ENCODE measurements around the gene RIOK1. TPM values are rescaled to one million over a fixed set of nuclear protein-coding genes. Genes with fewer than 3 reads are reported as not detected.
"Not testable (repeated sequence)": the region's sequence is repeated elsewhere in the genome, so short reads cannot be mapped to it uniquely, and the experiment has no call there.

The RIOK1 gene
- total RNA-seq, 4 donors from 2014 or later = 9.8 to 66.5 (median 23.9) TPM

DNA sequence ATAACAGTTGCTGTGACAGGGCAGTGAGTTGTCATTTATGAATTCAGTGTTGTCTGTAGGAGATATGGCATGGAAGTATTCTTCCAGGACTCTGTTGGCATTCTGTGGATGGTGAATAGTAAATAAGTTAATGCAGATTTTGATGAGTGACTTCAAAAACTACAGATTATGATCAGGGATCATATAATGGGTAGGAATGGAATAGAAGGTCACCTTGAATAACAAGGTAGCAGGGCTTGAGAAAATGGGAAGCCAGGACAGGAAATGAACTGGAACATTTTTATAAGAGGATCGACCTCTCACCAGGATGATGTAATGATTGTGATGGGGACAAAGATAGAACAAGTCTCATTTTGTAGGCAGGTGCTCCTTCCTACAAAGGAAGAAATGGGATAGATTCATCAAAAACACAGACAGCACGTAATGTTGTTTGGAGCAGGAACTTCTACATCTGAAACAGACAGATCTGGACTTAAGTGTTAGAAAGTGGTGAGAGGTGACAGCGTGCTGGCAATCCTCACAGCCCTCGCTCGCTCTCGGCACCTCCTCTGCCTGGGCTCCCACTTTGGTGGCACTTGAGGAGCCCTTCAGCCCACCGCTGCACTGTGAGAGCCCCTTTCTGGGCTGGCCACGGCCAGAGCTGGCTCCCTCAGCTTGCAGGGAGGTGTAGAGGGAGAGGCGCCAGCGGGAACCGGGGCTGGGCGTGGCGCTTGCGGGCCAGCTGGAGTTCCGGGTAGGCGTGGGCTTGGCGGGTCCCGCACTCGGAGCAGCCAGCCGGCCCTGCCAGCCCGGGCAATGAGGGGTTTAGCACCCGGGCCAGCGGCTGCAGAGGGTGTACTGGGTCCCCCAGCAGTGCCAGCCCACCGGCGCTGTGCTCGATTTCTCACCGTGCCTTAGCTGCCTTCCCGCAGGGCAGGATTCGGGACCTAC lies 45.8 kb upstream of the RIOK1 start:
- TF ChIP-seq POLR2A (IDR thresholded peaks at IDR 0.05) (no peak), POLR2AphosphoS5 (IDR thresholded peaks at IDR 0.05) (no peak), EP300 (IDR thresholded peaks at IDR 0.05; ENCODE audit: low read depth) (no peak)
- TF ChIP-seq, protein P1, sequence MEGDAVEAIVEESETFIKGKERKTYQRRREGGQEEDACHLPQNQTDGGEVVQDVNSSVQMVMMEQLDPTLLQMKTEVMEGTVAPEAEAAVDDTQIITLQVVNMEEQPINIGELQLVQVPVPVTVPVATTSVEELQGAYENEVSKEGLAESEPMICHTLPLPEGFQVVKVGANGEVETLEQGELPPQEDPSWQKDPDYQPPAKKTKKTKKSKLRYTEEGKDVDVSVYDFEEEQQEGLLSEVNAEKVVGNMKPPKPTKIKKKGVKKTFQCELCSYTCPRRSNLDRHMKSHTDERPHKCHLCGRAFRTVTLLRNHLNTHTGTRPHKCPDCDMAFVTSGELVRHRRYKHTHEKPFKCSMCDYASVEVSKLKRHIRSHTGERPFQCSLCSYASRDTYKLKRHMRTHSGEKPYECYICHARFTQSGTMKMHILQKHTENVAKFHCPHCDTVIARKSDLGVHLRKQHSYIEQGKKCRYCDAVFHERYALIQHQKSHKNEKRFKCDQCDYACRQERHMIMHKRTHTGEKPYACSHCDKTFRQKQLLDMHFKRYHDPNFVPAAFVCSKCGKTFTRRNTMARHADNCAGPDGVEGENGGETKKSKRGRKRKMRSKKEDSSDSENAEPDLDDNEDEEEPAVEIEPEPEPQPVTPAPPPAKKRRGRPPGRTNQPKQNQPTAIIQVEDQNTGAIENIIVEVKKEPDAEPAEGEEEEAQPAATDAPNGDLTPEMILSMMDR (IDR thresholded peaks at IDR 0.05) = no peak
- 75 to 88% methylated on average over 1 to 27 of the region's 29 CpGs for WGBS, 2 donors (ENCODE audit: low coverage in 1 of 2)
- H3K36me3 ChIP-seq = no peaks in the 10 kb centered on the region
- no peak for DNase-seq
- H3K4me1 ChIP-seq = no peaks in the 10 kb centered on the region
- no peak overlapping the region for H3K27ac ChIP-seq
- H3K27me3 ChIP-seq = no peaks in the 10 kb centered on the region
- H3K9me3 ChIP-seq = no peaks in the 10 kb centered on the region
- intact Hi-C loops (cut with DNase I; ENCODE audit: low total_unique reads) (no loop called here), in situ Hi-C loops (cut with MboI; ENCODE audit: low pct_ligation_motif_present in 1 of 4, low pct_unique_long_range_greater_than_20kb in 1 of 4, low sequenced_read_pairs in 3 of 4) (no loop called here)
- H3K4me3 ChIP-seq = no peak overlapping the region

DNA sequence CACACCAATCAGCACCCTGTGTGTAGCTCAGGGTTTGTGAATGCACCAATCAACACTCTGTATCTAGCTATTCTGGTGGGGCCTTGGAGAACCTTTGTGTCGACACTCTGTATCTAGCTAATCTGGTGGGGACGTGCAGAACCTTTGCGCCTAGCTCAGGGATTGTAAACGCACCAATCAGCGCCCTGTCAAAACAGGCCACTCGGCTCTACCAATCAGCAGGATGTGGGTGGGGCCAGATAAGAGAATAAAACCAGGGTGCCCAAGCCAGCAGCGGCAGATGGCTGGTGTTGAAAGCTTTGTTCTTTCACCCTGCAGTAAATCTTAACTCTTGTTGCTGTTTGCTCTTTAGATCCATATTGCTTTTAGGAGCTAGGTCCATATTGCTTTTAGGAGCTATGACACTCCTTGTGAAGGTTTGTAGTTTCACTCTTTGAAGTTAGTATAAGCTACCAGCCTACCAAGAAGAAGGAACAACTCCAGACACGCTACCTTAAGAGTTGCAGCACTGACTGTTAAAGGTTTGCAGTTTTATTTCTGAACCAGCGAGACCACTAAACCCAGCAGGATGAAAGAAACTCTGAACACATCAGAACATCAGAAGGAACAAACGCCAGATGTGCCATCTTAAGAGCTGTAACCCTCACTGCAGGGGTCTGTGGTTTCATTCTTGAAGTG lies 44.7 kb upstream of the RIOK1 start:
- H3K36me3 ChIP-seq; H3K9me3 ChIP-seq; DNase-seq; H3K4me3 ChIP-seq; H3K4me1 ChIP-seq; H3K27me3 ChIP-seq; H3K27ac ChIP-seq; in situ Hi-C loops (cut with MboI; ENCODE audit: low pct_ligation_motif_present in 1 of 4, low pct_unique_long_range_greater_than_20kb in 1 of 4, low sequenced_read_pairs in 3 of 4); intact Hi-C loops (cut with DNase I; ENCODE audit: low total_unique reads): not testable (repeated sequence)
- 80% methylated on average over 1 to 10 of the region's 10 CpGs for WGBS, 2 donors (ENCODE audit: low coverage in 1 of 2)

DNA sequence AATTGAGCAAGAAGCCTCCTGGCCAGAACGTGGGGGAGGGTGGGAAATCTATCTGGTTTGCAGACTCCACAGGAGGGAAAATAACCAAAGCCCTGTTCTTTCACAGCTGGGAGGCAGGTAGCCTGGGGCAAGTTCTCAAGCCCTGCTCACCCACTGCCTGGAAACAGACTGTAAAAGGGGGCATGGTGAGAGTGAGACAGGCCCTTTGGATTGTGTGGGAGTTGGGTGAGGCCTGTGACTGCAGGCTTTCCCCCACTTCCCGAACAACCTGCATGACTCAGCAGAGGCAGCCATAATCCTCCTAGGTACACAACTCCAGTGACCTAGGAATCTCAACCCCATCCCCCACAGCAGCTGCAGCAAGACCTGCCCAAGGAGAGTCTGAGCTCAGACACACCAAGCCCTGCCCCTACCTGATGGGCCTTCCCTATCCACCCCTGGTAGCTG lies 42.0 kb upstream of the RIOK1 start:
- peak; percentile 70 for DNase-seq
- H3K36me3 ChIP-seq; in situ Hi-C loops (cut with MboI; ENCODE audit: low pct_ligation_motif_present in 1 of 4, low pct_unique_long_range_greater_than_20kb in 1 of 4, low sequenced_read_pairs in 3 of 4); H3K27me3 ChIP-seq; H3K4me1 ChIP-seq; H3K4me3 ChIP-seq; H3K9me3 ChIP-seq; intact Hi-C loops (cut with DNase I; ENCODE audit: low total_unique reads): not testable (repeated sequence)
- peak overlapping the region in 1 of 4 donors; percentile 8 for H3K27ac ChIP-seq
- 39% methylated on average over 2 of the region's 2 CpGs; no CpG with 5 or more reads in 1 of the 2 donors for WGBS, 2 donors (ENCODE audit: low coverage in 1 of 2)

DNA sequence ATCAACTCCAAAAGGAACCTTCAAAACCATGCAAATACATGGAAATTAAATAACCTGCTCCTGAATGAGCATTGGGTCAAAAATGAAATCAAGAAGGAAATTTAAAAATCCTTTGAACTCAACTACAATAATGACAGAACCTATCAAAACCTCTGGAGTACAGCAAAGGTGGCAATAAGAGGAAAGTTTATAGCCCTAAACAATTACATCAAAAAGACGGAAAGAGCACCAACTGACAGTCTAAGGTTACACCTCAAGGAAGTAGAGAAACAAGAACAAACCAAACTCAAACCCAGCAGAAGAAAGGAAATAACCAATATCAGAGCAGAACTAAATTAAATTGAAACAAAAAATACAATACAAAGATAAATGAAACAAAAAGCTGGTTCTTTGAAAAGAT lies 39.0 kb upstream of the RIOK1 start:
- H3K9me3 ChIP-seq; in situ Hi-C loops (cut with MboI; ENCODE audit: low pct_ligation_motif_present in 1 of 4, low pct_unique_long_range_greater_than_20kb in 1 of 4, low sequenced_read_pairs in 3 of 4); H3K27me3 ChIP-seq; intact Hi-C loops (cut with DNase I; ENCODE audit: low total_unique reads); H3K4me1 ChIP-seq; H3K36me3 ChIP-seq; H3K4me3 ChIP-seq; DNase-seq: not testable (repeated sequence)
- peak overlapping the region in 3 of 4 donors; percentile 6 to 26 (median 24) for H3K27ac ChIP-seq
- 25 to 54% methylated on average over 1 of the region's 1 CpG for WGBS, 2 donors (ENCODE audit: low coverage in 1 of 2)

DNA sequence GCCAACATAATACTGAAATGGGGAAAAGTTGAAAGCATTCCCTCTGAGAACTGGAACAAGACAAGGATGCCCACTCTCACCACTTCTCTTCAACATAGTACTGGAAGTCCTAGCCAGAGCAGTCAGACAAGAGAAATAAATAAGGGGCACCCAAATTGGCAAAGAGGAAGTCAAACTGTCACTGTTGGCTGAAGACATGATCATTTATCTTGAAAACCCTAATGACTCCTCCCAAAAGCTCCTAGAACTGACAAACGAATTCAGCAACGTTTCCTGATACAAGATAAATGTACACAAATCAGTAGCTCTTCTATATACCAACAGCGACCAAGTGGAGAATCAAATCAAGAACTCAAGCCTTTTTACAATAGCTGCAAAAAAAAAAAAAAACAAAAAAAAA lies 37.7 kb upstream of the RIOK1 start:
- H3K9me3 ChIP-seq; H3K27me3 ChIP-seq; in situ Hi-C loops (cut with MboI; ENCODE audit: low pct_ligation_motif_present in 1 of 4, low pct_unique_long_range_greater_than_20kb in 1 of 4, low sequenced_read_pairs in 3 of 4); H3K4me1 ChIP-seq; intact Hi-C loops (cut with DNase I; ENCODE audit: low total_unique reads); H3K27ac ChIP-seq; H3K4me3 ChIP-seq; H3K36me3 ChIP-seq; DNase-seq: not testable (repeated sequence)
- WGBS, 2 donors (ENCODE audit: low coverage in 1 of 2) = 84% methylated on average over 3 of the region's 3 CpGs; no CpG with 5 or more reads in 1 of the 2 donors

DNA sequence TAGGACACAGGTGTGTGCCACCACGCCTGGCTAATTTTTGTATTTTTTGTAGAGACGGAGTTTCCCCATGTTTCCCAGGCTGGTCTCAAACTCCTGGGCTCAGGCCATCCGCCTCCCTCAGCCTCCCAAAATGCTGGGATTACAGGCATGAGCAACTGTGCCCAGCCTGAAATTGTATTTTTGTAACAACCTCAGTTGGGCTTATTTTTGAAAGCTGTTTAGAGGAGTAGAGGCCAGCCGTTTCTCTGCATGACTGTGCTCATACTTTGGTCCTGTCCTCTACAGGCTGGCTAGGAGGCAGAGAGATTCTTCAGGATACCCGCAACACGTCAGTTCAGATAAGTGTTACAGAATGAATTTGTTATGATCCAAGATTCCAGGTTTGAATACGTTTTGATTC lies 22.2 kb upstream of the RIOK1 start:
- H3K4me1 ChIP-seq = no peaks in the 10 kb centered on the region
- intact Hi-C loops (cut with DNase I; ENCODE audit: low total_unique reads) = no loop called here
- no peak overlapping the region for H3K4me3 ChIP-seq
- no peaks in the 10 kb centered on the region for H3K27me3 ChIP-seq
- no peak overlapping the region for H3K27ac ChIP-seq
- H3K36me3 ChIP-seq = no peaks in the 10 kb centered on the region
- TF ChIP-seq EP300 (IDR thresholded peaks at IDR 0.05; ENCODE audit: low read depth) = no peak
- TF ChIP-seq POLR2AphosphoS5 (IDR thresholded peaks at IDR 0.05) = no peak
- no peak for TF ChIP-seq POLR2A (IDR thresholded peaks at IDR 0.05)
- TF ChIP-seq, protein P1 (IDR thresholded peaks at IDR 0.05) = no peak
- WGBS, 2 donors (ENCODE audit: low coverage in 1 of 2) = 77 to 81% methylated on average over 2 to 7 of the region's 7 CpGs
- no peaks in the 10 kb centered on the region for H3K9me3 ChIP-seq
- in situ Hi-C loops (cut with MboI; ENCODE audit: low pct_ligation_motif_present in 1 of 4, low pct_unique_long_range_greater_than_20kb in 1 of 4, low sequenced_read_pairs in 3 of 4) = no loop called here
- DNase-seq = no peak
